HG02588 (cell line): ENCODE data around the gene IRF2BPL.

Experiments used
- ATAC-seq: cut with Tn5 transposase; IDR thresholded peaks from one replicate; pipeline ENCODE4 v1.9.1; 2021; ENCODE audit warnings: mild to moderate bottlenecking, moderate library complexity; ENCODE audit not compliant: unreplicated experiment

Gene IRF2BPL

GRCh38 chr14:77014734-77015133 lies 13.8 kb downstream of the IRF2BPL start:
- ATAC-seq, result no peak

- no peak for ATAC-seq
These were observed 14.4 kb downstream of the IRF2BPL start for GRCh38 chr14:77014004-77014604.

GRCh38 chr14:77012193-77012765 lies 16.2 kb downstream of the IRF2BPL start:
- no peak for ATAC-seq

GRCh38 chr14:77011245-77011644 lies 17.3 kb downstream of the IRF2BPL start:
- no peak for ATAC-seq

GRCh38 chr14:77009014-77009413 lies 19.5 kb downstream of the IRF2BPL start:
- ATAC-seq, result no peak

- no peak for ATAC-seq
These were observed 20.0 kb downstream of the IRF2BPL start for GRCh38 chr14:77008541-77008940.

- ATAC-seq, result no peak
These were observed 20.5 kb downstream of the IRF2BPL start for GRCh38 chr14:77007975-77008421.

- ATAC-seq, result no peak
These were observed 21.1 kb downstream of the IRF2BPL start for GRCh38 chr14:77007183-77007974.

- no peak for ATAC-seq
These were observed 22.4 kb downstream of the IRF2BPL start for GRCh38 chr14:77006132-77006531.

GRCh38 chr14:77005559-77005958 lies 22.9 kb downstream of the IRF2BPL start:
- ATAC-seq, result no peak

- ATAC-seq, result no peak
These were observed 23.6 kb downstream of the IRF2BPL start for GRCh38 chr14:77004711-77005460.

GRCh38 chr14:77003960-77004710 lies 24.4 kb downstream of the IRF2BPL start:
- no peak for ATAC-seq

- ATAC-seq, result no peak
These were observed 25.6 kb downstream of the IRF2BPL start for GRCh38 chr14:77002889-77003288.

GRCh38 chr14:77002335-77002734 lies 26.2 kb downstream of the IRF2BPL start:
- ATAC-seq, result no peak

GRCh38 chr14:77000340-77001270 lies 27.9 kb downstream of the IRF2BPL start:
- ATAC-seq, result no peak

GRCh38 chr14:76998910-76999309 lies 29.6 kb downstream of the IRF2BPL start:
- no peak for ATAC-seq

- no peak for ATAC-seq
These were observed 31.1 kb downstream of the IRF2BPL start for GRCh38 chr14:76997257-76997970.

- no peak for ATAC-seq
These were observed 31.9 kb downstream of the IRF2BPL start for GRCh38 chr14:76996563-76997146.
